Effector memory CD4-positive, alpha-beta T cell (primary cell): ENCODE data around the gene GATM.

Experiments
- DNase-seq, 3 donors: peaks; one replicate each; pipeline ENCODE4 v3.0.0-alpha.2; 2020
- H3K27ac ChIP-seq: 2 replicates; pipeline ENCODE4 v1.7.0; 2013; ENCODE audit warnings: mild to moderate bottlenecking, low read length, moderate library complexity; ENCODE audit not compliant: insufficient read depth, poor library complexity, severe bottlenecking
- H3K27me3 ChIP-seq: replicated peaks from 2 replicates; pipeline ENCODE4 v1.7.0; 2013; ENCODE audit warnings: mild to moderate bottlenecking, low read length; ENCODE audit not compliant: insufficient read depth, control insufficient read depth, poor library complexity, severe bottlenecking
- H3K36me3 ChIP-seq: 2 replicates; pipeline ENCODE4 v1.7.0; 2013; ENCODE audit warnings: mild to moderate bottlenecking, low read length, moderate library complexity; ENCODE audit not compliant: control insufficient read depth, insufficient read depth
- H3K4me1 ChIP-seq: 2 replicates; pipeline ENCODE4 v1.7.0; 2013; ENCODE audit warnings: low read length, mild to moderate bottlenecking; ENCODE audit not compliant: control insufficient read depth, insufficient read depth, poor library complexity, severe bottlenecking
- H3K4me3 ChIP-seq: 2 replicates; pipeline ENCODE4 v1.7.0; 2013; ENCODE audit warnings: low read length, low read depth, mild to moderate bottlenecking; ENCODE audit not compliant: insufficient read depth, poor library complexity, severe bottlenecking
- H3K9me3 ChIP-seq: 2 replicates; pipeline ENCODE4 v1.7.0; 2013; ENCODE audit warnings: mild to moderate bottlenecking, low read length, moderate library complexity; ENCODE audit not compliant: control insufficient read depth

Gene GATM

DNA sequence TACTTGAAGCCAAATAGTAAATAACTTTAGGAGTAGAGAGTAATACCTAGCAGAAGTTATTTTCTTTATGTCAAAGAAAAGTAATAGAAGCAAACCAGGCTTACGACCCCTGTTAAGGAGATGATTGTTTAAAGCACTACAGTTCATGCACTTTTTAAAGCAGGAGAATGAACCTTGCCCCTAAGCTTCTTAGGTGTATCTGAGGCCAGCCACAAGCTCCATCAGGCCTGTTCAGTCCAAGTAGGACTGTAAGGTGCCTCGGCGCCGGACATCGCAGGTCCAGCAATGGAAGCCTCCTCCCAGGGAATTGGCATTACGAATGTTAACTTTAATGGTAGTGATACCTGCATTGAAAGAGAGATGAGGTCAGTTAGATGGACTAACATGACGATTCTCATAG is 16.5 kb downstream of the GATM start:
- no peaks in the 10 kb centered on the region for H3K4me1 ChIP-seq
- peaks cover 5% of the 10 kb centered on the region for H3K27me3 ChIP-seq
- no peaks in the 10 kb centered on the region for H3K9me3 ChIP-seq
- H3K36me3 ChIP-seq: no peaks in the 10 kb centered on the region
- DNase-seq: no peak
- no peak overlapping the region for H3K27ac ChIP-seq
- no peak overlapping the region for H3K4me3 ChIP-seq

DNA sequence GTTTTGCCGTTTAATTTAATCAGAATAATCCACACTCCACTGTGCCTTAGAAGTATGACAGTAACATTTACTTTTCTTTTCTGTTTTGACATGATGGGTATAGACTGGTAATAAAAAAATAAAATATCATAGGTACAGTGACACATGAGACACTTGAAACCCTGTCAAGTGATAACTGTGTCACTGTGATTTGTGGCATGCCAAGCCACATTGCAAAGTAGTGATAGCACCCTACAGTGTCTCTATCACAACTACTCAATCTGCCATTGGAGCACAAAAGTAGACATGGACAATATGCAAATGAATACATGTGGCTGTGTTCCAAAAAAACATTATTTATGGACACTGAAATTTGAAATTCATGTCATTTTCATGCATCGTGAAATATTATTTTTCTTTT is 22.5 kb downstream of the GATM start:
- no peak overlapping the region for H3K4me3 ChIP-seq
- DNase-seq: no peak
- H3K27ac ChIP-seq: no peak overlapping the region
- no peaks in the 10 kb centered on the region for H3K36me3 ChIP-seq
- H3K27me3 ChIP-seq: no peaks in the 10 kb centered on the region
- no peaks in the 10 kb centered on the region for H3K4me1 ChIP-seq
- no peaks in the 10 kb centered on the region for H3K9me3 ChIP-seq

DNA sequence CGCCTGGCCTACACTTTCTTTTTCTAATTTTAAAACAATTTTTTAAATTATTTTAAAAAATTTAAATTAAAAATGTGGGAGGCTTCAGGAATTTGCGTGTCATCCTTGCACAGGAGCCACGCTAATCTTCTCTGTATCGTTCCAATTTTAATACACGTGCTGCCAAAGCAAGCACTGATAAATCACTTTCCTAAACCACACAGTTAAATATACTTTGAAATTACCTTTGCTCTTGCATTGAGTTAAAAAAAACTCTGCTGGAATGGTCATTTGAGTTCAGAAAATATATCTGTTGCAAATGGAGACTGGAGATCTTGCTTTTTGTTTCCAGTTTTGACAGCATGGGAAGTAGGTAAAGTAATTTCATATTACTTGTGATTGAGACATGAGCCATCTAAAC is 23.6 kb downstream of the GATM start:
- Histone ChIP-seq H3K4me1 (no peaks in the 10 kb centered on the region), H3K9me3 (no peaks in the 10 kb centered on the region), H3K27ac (no peak overlapping the region), H3K4me3 (no peak overlapping the region), H3K36me3 (no peaks in the 10 kb centered on the region), H3K27me3 (no peaks in the 10 kb centered on the region)
- no peak for DNase-seq

DNA sequence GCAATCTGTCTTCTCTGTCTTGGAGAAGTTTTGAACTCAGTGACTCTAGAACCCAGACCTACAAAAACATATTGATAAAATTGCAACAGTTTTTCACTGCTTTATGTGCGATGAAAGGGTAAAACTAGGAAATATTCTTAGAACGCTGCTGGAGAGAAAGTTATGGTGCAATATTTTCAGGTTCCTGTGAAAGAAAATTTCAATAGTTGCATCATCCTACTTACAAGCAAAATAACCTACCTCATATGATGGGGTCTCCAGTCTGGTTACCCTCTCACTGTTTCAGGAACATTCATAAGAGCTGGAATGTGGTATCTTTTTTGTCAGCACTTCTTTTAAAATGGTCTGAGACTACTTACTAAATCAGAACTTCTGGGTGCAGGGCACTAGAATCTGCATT is 27.1 kb downstream of the GATM start:
- no peak for DNase-seq
- Histone ChIP-seq H3K36me3 (no peaks in the 10 kb centered on the region), H3K4me3 (no peak overlapping the region), H3K27me3 (peaks cover 4% of the 10 kb centered on the region), H3K9me3 (no peaks in the 10 kb centered on the region), H3K4me1 (no peaks in the 10 kb centered on the region), H3K27ac (no peak overlapping the region)

DNA sequence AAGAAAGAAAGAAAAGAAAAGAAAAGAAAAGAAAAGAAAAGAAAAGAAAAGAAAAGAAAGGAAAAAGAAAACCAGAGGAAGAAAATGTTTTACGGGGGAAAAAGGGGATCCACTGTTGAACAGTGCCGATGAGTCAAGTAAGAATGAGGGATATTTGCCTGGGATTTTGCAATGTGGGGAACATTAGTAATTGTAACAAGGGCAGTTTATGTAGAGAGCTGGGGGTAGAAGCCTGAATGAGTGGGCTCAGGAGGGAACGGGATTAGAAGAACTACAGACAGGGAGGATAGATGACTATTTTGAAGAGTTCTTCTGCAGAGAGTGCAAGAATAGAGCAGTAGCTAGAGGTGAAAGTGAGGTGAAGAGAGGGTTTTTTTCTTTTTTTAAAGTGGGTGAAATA is 28.7 kb downstream of the GATM start:
- H3K27me3 ChIP-seq: peaks cover 4% of the 10 kb centered on the region
- no peaks in the 10 kb centered on the region for H3K9me3 ChIP-seq
- no peaks in the 10 kb centered on the region for H3K4me1 ChIP-seq
- no peak for DNase-seq
- H3K36me3 ChIP-seq: no peaks in the 10 kb centered on the region
- H3K27ac ChIP-seq: no peak overlapping the region
- H3K4me3 ChIP-seq: no peak overlapping the region

DNA sequence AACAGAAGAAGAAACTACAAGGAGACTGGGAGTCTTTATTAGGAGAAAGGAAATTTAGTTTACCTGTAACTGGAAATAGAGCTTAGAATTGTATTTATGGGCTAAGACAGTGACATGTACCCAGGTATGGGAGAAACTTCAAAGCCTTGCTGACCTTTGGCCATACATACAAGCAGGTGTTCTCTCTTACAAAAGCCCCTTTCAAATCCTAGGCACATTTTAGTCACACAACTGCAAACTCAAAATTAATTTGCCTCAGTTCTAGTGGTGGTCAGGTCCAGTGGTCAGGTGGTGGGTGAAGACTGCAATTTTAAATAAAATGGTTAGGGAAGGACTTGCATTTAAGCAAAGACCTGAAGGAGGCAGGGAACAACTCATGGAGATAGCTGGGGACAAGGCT is 30.4 kb downstream of the GATM start:
- H3K27ac ChIP-seq: no peak overlapping the region

DNA sequence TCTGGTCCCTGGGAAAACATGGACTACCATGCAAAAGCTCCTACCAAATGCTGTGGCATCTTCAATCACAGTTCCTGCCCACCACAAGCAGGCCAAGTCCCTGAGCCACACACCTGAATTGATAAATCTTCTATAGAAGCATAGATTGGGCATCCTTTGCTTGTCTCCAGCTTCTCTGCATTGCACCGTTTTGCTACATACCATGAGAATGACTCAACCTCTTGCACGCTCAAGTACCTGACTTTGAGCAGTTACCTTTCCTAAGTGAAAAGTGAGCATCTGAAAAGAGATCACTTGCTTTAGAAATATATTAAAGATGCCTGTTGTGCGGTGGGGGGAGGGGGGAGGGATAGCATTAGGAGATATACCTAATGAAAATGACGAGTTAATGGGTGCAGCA is 31.3 kb downstream of the GATM start:
- H3K36me3 ChIP-seq: no peaks in the 10 kb centered on the region
- H3K4me1 ChIP-seq: no peaks in the 10 kb centered on the region
- no peak for DNase-seq
- H3K9me3 ChIP-seq: no peaks in the 10 kb centered on the region
- H3K4me3 ChIP-seq: no peak overlapping the region
- H3K27me3 ChIP-seq: peaks cover 4% of the 10 kb centered on the region
- no peak overlapping the region for H3K27ac ChIP-seq

More for the DNA sequence above, 30.4 kb downstream of the GATM start:
- no peaks in the 10 kb centered on the region for H3K9me3 ChIP-seq
- DNase-seq: no peak
- H3K4me1 ChIP-seq: no peaks in the 10 kb centered on the region
- H3K4me3 ChIP-seq: no peak overlapping the region
- peaks cover 4% of the 10 kb centered on the region for H3K27me3 ChIP-seq
- no peaks in the 10 kb centered on the region for H3K36me3 ChIP-seq

DNA sequence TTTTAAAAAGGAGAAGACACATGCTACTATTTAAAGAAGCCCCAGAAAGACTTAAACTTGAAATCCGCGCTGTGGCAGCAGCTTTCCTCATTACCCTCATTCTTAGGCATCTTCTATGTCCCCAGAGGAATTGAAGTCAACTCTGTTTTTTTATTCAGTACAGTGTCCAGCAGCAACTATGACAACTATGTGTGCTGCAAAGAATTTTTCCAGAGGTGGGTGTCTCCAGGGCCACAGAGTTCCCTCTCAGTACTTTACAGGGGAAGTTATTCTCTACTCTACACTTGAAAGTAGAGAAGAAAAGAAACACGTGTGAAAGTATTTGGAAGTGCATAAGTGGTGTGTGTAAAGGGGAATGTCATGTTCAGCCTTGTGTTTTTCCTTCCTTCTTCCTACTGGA is 32.0 kb downstream of the GATM start:
- Histone ChIP-seq H3K9me3 (no peaks in the 10 kb centered on the region), H3K27ac (no peak overlapping the region), H3K36me3 (no peaks in the 10 kb centered on the region), H3K4me1 (no peaks in the 10 kb centered on the region), H3K4me3 (no peak overlapping the region), H3K27me3 (peaks cover 4% of the 10 kb centered on the region)
- no peak for DNase-seq

DNA sequence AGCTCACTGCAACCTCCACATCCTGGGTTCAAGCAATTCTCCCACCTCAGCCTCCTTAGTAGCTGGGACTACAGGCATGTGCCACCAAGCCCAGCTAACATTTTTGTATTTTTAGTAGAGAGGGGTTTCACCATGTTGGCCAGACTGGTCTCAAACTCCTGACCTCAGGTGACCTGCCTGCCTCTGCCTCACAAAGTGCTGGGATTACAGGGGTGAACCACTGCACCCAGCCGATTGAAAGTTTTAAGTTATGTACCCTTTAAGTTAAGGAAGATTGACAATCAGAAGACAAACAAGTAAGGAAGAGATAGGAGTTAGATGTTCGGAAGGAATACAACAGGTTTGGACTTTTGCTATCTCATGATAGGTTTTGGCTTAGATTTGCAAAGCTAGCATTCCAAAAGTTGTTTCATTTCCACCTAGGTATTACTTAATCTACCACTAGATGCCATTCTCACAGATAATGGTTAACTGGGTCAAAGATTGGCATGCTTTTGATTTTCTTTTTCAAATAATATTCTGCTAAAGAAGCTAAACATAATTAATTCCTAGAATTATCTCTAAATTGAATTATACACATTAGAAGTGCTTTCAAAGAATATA is 35.0 kb downstream of the GATM start:
- Histone ChIP-seq H3K27me3 (peaks cover 2% of the 10 kb centered on the region), H3K4me3 (no peak overlapping the region), H3K27ac (no peak overlapping the region), H3K9me3 (no peaks in the 10 kb centered on the region), H3K4me1 (no peaks in the 10 kb centered on the region), H3K36me3 (no peaks in the 10 kb centered on the region)
- DNase-seq: no peak

DNA sequence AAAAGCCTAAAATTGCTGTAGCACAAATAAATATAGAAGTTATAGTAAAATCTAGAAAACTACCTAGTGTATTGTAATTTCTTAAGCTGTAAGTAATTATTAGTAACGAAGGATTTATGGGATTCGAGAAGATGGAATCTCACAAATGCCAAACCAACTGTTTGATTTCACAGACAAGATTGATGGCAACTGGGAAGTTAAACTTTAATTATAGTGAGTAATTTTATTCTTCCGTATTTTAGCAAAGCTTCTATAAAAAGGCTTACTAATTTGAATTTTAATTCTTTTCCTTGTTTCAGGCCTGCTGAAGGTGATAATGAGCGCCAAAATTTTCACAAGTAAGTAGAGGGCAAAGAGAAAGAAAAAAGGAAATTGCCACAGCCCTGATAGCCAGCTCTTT is 36.6 kb downstream of the GATM start:
- H3K4me3 ChIP-seq: no peak overlapping the region
- H3K36me3 ChIP-seq: no peaks in the 10 kb centered on the region
- no peaks in the 10 kb centered on the region for H3K27me3 ChIP-seq
- H3K27ac ChIP-seq: no peak overlapping the region
- DNase-seq: no peak
- no peaks in the 10 kb centered on the region for H3K4me1 ChIP-seq
- no peaks in the 10 kb centered on the region for H3K9me3 ChIP-seq

DNA sequence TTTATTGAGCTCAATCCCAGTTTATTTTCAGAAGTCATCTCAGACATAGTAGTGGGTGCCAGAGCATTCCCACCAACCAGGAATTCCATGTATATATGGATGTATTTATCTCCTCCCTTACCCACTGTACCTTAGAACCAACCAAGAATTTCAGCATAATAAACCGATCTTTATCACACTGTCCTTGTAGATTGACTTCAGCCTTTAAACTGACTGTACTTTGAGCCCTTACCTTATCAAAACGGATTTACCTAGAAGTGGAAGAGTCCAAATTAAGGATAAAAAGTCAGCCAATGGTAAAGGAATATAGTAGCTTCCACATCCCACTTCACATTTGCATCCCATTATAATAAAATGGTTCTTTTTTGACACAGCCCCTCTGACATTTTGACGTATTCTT is 37.9 kb downstream of the GATM start:
- H3K27ac ChIP-seq: no peak overlapping the region
- no peaks in the 10 kb centered on the region for H3K4me1 ChIP-seq
- no peaks in the 10 kb centered on the region for H3K27me3 ChIP-seq
- DNase-seq: no peak
- no peak overlapping the region for H3K4me3 ChIP-seq
- H3K36me3 ChIP-seq: no peaks in the 10 kb centered on the region
- H3K9me3 ChIP-seq: no peaks in the 10 kb centered on the region
